Aorta (tissue), 5 donors: ENCODE results near the gene ABCF2. TPM values are rescaled to one million over a fixed set of nuclear protein-coding genes. Genes with fewer than 3 reads are reported as not detected.

ENCODE experiments used
- ATAC-seq: fragments of 200-7000 bp; cut with Tn5 transposase; one replicate; pipeline ENCODE4 v1.9.1; 2022; ENCODE audit warnings: moderate library complexity; ENCODE audit not compliant: low FRiP score
- DNase-seq, 2 donors: peaks; one replicate each; pipeline ENCODE4 v3.0.0-alpha.2; 2020
- H3K27ac ChIP-seq, 2 donors: one replicate each; pipeline ENCODE4 v1.5.1; 2013; ENCODE audit warnings: low read length in 2 of 2, mild to moderate bottlenecking in 2 of 2, moderate library complexity in 2 of 2, control low read depth in 1 of 2, inconsistent platforms in 1 of 2, low read depth in 1 of 2
- H3K27me3 ChIP-seq, 2 donors: one replicate each; pipeline ENCODE4 v1.6.1; 2013; ENCODE audit warnings: control low read depth in 1 of 2, low read length in 1 of 2, mild to moderate bottlenecking in 1 of 2, moderate library complexity in 1 of 2; ENCODE audit not compliant: insufficient read depth in 2 of 2, control insufficient read depth in 1 of 2
- H3K36me3 ChIP-seq, 2 donors: one replicate each; pipeline ENCODE4 v1.6.1; 2013; ENCODE audit warnings: control low read depth in 1 of 2, low read length in 1 of 2, mild to moderate bottlenecking in 1 of 2; ENCODE audit not compliant: insufficient read depth in 2 of 2, control insufficient read depth in 1 of 2
- H3K4me1 ChIP-seq, 2 donors: one replicate each; pipeline ENCODE4 v1.6.1; 2013; ENCODE audit warnings: low read length in 2 of 2, control low read depth in 1 of 2, mild to moderate bottlenecking in 1 of 2, moderate library complexity in 1 of 2; ENCODE audit not compliant: insufficient read depth in 2 of 2, control insufficient read depth in 1 of 2
- H3K4me3 ChIP-seq, 2 donors: one replicate each; pipeline ENCODE4 v1.5.1; 2013; ENCODE audit warnings: low read length in 2 of 2, control low read depth in 1 of 2, mild to moderate bottlenecking in 1 of 2
- H3K9me3 ChIP-seq: one replicate; pipeline ENCODE4 v1.6.1; 2013; ENCODE audit warnings: mild to moderate bottlenecking, low read length; ENCODE audit not compliant: control insufficient read depth
- WGBS, 2 donors: extraction: QIAGEN DNeasy Blood & Tissue Kit; methylation state at CpG; one replicate each; pipeline ENCODE4 v1.1.7; 2013; 5-methylcytosine and 5-hydroxymethylcytosine counted together
- intact Hi-C, 2 donors: fragments of 100-400 bp; cut with DNase I; formaldehyde crosslinking; loops; one replicate each; pipeline versions ENCODE4 v1.14.2 to v1.15.0; 2022
- polyA plus RNA-seq, 2 donors: library from polyadenylated mRNA; stranded (reverse); fragments of 200-250 nt; gene quantifications; one replicate each; pipeline ENCODE4 v1.2.3, GENCODE V29; 2013
- total RNA-seq, 2 donors: library from RNA; stranded (reverse); fragmentation: NEBNext Ultra II Directional; extraction: Animal tissue kit (Norgen Biotek cat#: 25700); gene quantifications; one replicate each; pipeline ENCODE4 v1.2.1, GENCODE V29; 2021
- donor health status: healthy with polysubstance abuse.
- donor health status: Bipolar disorder and iron deficiency.
- donor health status: DM: no; HTN: no; CAD: no.
- donor health status: DM: no; HTN: no; CAD: no.
- donor health status: DM: yes; HTN: yes; CAD: no.

ABCF2 gene
- total and polyA plus RNA-seq, 4 donors = 14.3 to 25.8 (median 15.9) TPM

DNA sequence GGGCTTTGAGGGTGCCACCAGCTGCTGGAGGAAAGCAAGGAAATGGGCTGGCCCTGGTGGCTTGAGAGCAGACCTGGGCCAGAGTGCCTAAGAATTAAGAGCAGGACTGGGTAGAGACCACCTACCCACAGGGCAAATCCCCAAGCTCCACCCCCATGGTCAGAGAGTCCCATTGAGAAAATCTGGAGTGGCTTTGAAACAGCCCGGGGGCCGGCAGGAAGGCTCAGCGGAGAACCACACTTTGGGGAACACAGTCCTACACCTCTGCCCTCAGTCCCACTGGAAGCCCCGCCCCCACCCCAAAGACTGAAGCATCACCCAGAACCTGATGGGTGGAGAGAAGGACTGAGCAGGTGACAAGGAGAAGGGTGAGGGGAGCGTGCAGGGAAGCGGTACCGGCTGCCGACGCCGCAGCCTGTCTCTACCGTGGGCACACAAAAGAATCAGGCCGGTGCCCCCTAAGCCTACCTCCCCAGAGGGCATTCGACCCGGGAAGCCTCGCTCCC is 17.9 kb upstream of the ABCF2 start:
- peak overlapping the region in 1 of 2 donors; percentile 25 for H3K4me3 ChIP-seq
- peak in 1 of 2 donors; percentile 45 for DNase-seq
- ATAC-seq = no peak
- peaks cover 0 to 5% of the 10 kb centered on the region in 2 donors for H3K36me3 ChIP-seq
- WGBS, 2 donors = 8% methylated on average over 13 to 15 of the region's 15 CpGs
- no peaks in the 10 kb centered on the region for H3K27me3 ChIP-seq
- H3K9me3 ChIP-seq = no peaks in the 10 kb centered on the region
- intact Hi-C loops = loop anchor here (1.0 to 10.0 kb wide), 4 partner anchors 58 to 510 kb away; partner anchors contain the start of genes FASTK (in 1 of the 2) and TMUB1 (in 1 of the 2)
- H3K27ac ChIP-seq = no peak overlapping the region
- H3K4me1 ChIP-seq = no peaks in the 10 kb centered on the region

GRCh38 chr7:151244196-151244840 is 17.3 kb upstream of the ABCF2 start:
- Histone ChIP-seq H3K4me1 (no peaks in the 10 kb centered on the region), H3K36me3 (peaks cover 0 to 5% of the 10 kb centered on the region in 2 donors), H3K27ac (no peak overlapping the region), H3K9me3 (no peaks in the 10 kb centered on the region), H3K4me3 (no peak overlapping the region), H3K27me3 (no peaks in the 10 kb centered on the region)
- ATAC-seq (no peak), DNase-seq (peak in 1 of 2 donors; percentile 79)
- intact Hi-C loops = loop anchor here (1.0 to 10.0 kb wide), 3 partner anchors 58 to 510 kb away; no protein-coding TSS in a partner anchor
- 22 to 24% methylated on average over 10 of the region's 10 CpGs for WGBS, 2 donors

GRCh38 chr7:151243408-151244195 is 16.6 kb upstream of the ABCF2 start:
- Histone ChIP-seq H3K4me3 (no peak overlapping the region), H3K9me3 (no peaks in the 10 kb centered on the region), H3K27ac (no peak overlapping the region), H3K4me1 (no peaks in the 10 kb centered on the region), H3K36me3 (peaks cover 0 to 5% of the 10 kb centered on the region in 2 donors), H3K27me3 (no peaks in the 10 kb centered on the region)
- intact Hi-C loops = loop anchor here (1.0 to 10.0 kb wide), 3 partner anchors 59 to 511 kb away; no protein-coding TSS in a partner anchor
- no peak for ATAC-seq
- WGBS, 2 donors = 60 to 71% methylated on average over 17 of the region's 17 CpGs
- DNase-seq = peak; percentile 51 to 72

DNA sequence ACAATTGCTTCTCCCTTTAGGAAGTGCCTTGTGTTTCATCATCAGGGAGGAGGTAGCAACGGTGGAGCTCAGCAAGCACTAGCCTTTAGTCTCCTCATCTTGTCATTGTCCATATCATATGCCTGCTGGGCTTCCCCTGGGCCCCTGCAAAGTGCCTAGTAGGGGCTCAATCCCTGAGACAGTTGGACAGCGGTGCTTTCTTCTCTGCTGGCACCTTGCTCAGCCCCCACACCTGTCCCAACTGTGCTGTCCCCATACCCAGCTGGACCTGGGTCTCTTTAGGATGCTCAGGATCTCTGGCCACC is 16.0 kb upstream of the ABCF2 start:
- 48 to 54% methylated on average over 2 of the region's 2 CpGs for WGBS, 2 donors
- no peaks in the 10 kb centered on the region for H3K4me1 ChIP-seq
- intact Hi-C loops = loop anchor here in 1 of 2 donors (10.0 kb wide), 1 partner anchor 512 kb away; no protein-coding TSS in a partner anchor
- H3K4me3 ChIP-seq = no peak overlapping the region
- H3K27me3 ChIP-seq = no peaks in the 10 kb centered on the region
- ATAC-seq = no peak
- peak in 1 of 2 donors; percentile 41 for DNase-seq
- H3K36me3 ChIP-seq = peaks cover 0 to 5% of the 10 kb centered on the region in 2 donors
- H3K9me3 ChIP-seq = no peaks in the 10 kb centered on the region
- H3K27ac ChIP-seq = no peak overlapping the region

GRCh38 chr7:151242159-151243044 is 15.4 kb upstream of the ABCF2 start:
- Histone ChIP-seq H3K4me3 (no peak overlapping the region), H3K27ac (no peak overlapping the region), H3K4me1 (no peaks in the 10 kb centered on the region), H3K36me3 (peaks cover 0 to 8% of the 10 kb centered on the region in 2 donors), H3K9me3 (no peaks in the 10 kb centered on the region), H3K27me3 (no peaks in the 10 kb centered on the region)
- ATAC-seq = no peak
- intact Hi-C loops = loop anchor here in 1 of 2 donors (10.0 kb wide), 1 partner anchor 512 kb away; no protein-coding TSS in a partner anchor
- 58 to 62% methylated on average over 20 of the region's 20 CpGs for WGBS, 2 donors
- peak; percentile 16 to 44 for DNase-seq

DNA sequence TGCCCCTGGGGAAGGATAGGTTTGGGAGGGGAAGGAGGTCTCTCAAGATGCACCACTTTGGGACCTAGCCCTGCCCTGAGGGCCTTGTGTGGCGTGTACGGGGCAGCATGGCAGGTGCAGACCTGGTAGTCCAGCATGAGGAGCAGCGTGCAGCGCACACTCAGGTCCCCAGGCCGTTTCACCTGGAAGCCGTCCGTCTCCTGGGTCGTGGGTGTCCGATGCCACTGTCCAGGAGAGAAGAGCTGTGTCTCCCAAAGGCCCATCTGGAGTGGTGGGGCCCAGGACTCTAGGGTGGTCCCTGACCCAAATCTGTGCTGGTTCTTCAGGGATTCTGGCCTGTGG is 14.7 kb upstream of the ABCF2 start:
- intact Hi-C loops = loop anchor here in 1 of 2 donors (10.0 kb wide), 1 partner anchor 513 kb away; no protein-coding TSS in a partner anchor
- peaks cover 0 to 8% of the 10 kb centered on the region in 2 donors for H3K36me3 ChIP-seq
- H3K27ac ChIP-seq = no peak overlapping the region
- ATAC-seq (no peak), DNase-seq (peak in 1 of 2 donors; percentile 46)
- H3K27me3 ChIP-seq = no peaks in the 10 kb centered on the region
- no peaks in the 10 kb centered on the region for H3K4me1 ChIP-seq
- no peaks in the 10 kb centered on the region for H3K9me3 ChIP-seq
- WGBS, 2 donors = 85% methylated on average over 9 of the region's 9 CpGs
- no peak overlapping the region for H3K4me3 ChIP-seq

GRCh38 chr7:151240942-151241754 is 14.1 kb upstream of the ABCF2 start:
- no peaks in the 10 kb centered on the region for H3K4me1 ChIP-seq
- peak in 1 of 2 donors; percentile 34 for DNase-seq
- H3K4me3 ChIP-seq = no peak overlapping the region
- no peak for ATAC-seq
- no peaks in the 10 kb centered on the region for H3K9me3 ChIP-seq
- peaks cover 0 to 8% of the 10 kb centered on the region in 2 donors for H3K36me3 ChIP-seq
- H3K27ac ChIP-seq = no peak overlapping the region
- 65 to 69% methylated on average over 7 of the region's 7 CpGs for WGBS, 2 donors
- no peaks in the 10 kb centered on the region for H3K27me3 ChIP-seq
- intact Hi-C loops = loop anchor here in 1 of 2 donors (10.0 kb wide), 1 partner anchor 514 kb away; no protein-coding TSS in a partner anchor
